HG02981 (cell line): ENCODE data around the gene CYP2W1.

Experiments
- ATAC-seq: cut with Tn5 transposase; IDR thresholded peaks from one replicate; pipeline ENCODE4 v1.9.1; 2021; ENCODE audit warnings: mild to moderate bottlenecking, moderate library complexity; ENCODE audit not compliant: unreplicated experiment

CYP2W1 gene

GRCh38 chr7:966291-967069 is 16.5 kb upstream of the CYP2W1 start:
- ATAC-seq, result no peak

- no peak for ATAC-seq
These were observed 15.5 kb upstream of the CYP2W1 start for GRCh38 chr7:967361-968082.

- no peak for ATAC-seq
These were observed 14.5 kb upstream of the CYP2W1 start for GRCh38 chr7:968205-969105.

GRCh38 chr7:969403-969802 is 13.6 kb upstream of the CYP2W1 start:
- no peak for ATAC-seq

- no peak for ATAC-seq
These were observed 12.2 kb upstream of the CYP2W1 start for GRCh38 chr7:970744-971143.

- ATAC-seq, result no peak
These were observed 10.9 kb upstream of the CYP2W1 start for GRCh38 chr7:972110-972509.

GRCh38 chr7:972676-973309 is 10.2 kb upstream of the CYP2W1 start:
- ATAC-seq, result no peak

- ATAC-seq, result no peak
These were observed 9.7 kb upstream of the CYP2W1 start for GRCh38 chr7:973312-973711.

- ATAC-seq, result no peak
These were observed 8.8 kb upstream of the CYP2W1 start for GRCh38 chr7:974172-974571.

GRCh38 chr7:974820-975681 is 7.9 kb upstream of the CYP2W1 start, which contains the start of gene COX19:
Gene COX19, minus strand, starts transcription at chr7:975549. Its CDS starts 40 bp downstream, at chr7:975509.
- peak; percentile 69 for ATAC-seq

GRCh38 chr7:975702-976473 is 7.1 kb upstream of the CYP2W1 start:
- ATAC-seq, result no peak

- no peak for ATAC-seq
These were observed 6.1 kb upstream of the CYP2W1 start for GRCh38 chr7:976901-977325.

- peak; percentile 38 for ATAC-seq
These were observed 5.5 kb upstream of the CYP2W1 start for GRCh38 chr7:977326-978048.

GRCh38 chr7:978049-978346 is 5.0 kb upstream of the CYP2W1 start:
- no peak for ATAC-seq

GRCh38 chr7:978416-979091 is 4.4 kb upstream of the CYP2W1 start:
- no peak for ATAC-seq

- ATAC-seq, result no peak
These were observed 3.8 kb upstream of the CYP2W1 start for GRCh38 chr7:979151-979550.

GRCh38 chr7:979886-980571 is 3.0 kb upstream of the CYP2W1 start:
- no peak for ATAC-seq
